ENCODE results near the gene NAGS.
A peak's percentile ranks its signal among the peaks of the same experiment; 100 is the strongest.
"Not testable (repeated sequence)": the region's sequence is repeated elsewhere in the genome, so short reads cannot be mapped to it uniquely, and the experiment has no call there.

The NAGS gene

GRCh38 chr17:44006272-44006597 is 1.8 kb downstream of the NAGS start:
- Histone ChIP-seq H2AFZ (ENCODE audit: low read depth, low read length) (no peak overlapping the region), H3K36me3 (ENCODE audit: insufficient read depth, low read length) (peaks cover 4% of the 10 kb centered on the region), H3K4me3 (ENCODE audit: low read length) (peak overlapping the region; percentile 79), H3K4me1 (ENCODE audit: insufficient read depth, low read length) (peaks cover 9% of the 10 kb centered on the region), H3K9me3 (ENCODE audit: low read length) (no peaks in the 10 kb centered on the region), H3K27me3 (ENCODE audit: insufficient read depth, low read length) (peaks cover 43% of the 10 kb centered on the region)

GRCh38 chr17:44006598-44007345 is 2.4 kb downstream of the NAGS start:
- Histone ChIP-seq H3K9me3 (ENCODE audit: low read length) (no peaks in the 10 kb centered on the region), H2AFZ (ENCODE audit: low read depth, low read length) (peak overlapping the region; percentile 36), H3K4me3 (ENCODE audit: low read length) (peak overlapping the region; percentile 79), H3K27me3 (ENCODE audit: insufficient read depth, low read length) (peaks cover 38% of the 10 kb centered on the region), H3K4me1 (ENCODE audit: insufficient read depth, low read length) (peaks cover 9% of the 10 kb centered on the region), H3K36me3 (ENCODE audit: insufficient read depth, low read length) (peaks cover 5% of the 10 kb centered on the region)

DNA sequence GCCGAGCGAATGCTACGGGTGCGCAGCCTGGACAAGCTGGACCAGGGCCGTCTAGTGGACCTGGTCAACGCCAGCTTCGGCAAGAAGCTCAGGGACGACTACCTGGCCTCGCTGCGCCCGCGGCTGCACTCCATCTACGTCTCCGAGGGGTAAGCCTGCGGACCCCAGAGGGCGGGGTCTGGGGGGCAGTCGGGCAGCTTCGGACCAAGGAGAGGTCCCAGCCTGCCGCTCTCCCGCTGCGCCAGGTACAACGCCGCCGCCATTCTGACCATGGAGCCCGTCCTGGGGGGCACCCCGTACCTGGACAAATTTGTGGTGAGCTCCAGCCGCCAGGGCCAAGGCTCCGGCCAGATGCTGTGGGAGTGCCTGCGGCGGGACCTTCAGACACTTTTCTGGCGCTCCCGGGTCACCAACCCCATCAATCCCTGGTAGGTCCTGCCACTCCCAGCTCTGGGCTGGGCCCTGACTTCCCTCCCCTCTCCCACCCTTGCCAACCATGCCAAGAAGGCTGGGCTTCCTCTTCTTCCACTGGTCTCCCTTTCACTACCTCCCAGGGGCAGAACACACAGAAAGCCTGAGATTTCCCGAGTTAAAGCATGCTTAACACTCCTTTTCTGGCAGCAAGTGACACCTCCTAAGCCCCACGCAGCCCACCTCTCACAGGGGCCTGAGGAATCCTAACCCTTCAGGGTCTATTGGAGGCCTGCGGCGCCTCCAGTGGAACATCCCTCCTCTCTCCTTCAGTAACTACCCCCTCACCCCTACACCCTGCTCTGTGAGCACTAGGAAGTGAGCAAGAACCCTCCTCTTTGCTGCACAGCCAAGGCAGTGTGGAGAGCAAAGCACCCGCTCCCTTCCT is 3.2 kb downstream of the NAGS start:
- Histone ChIP-seq H3K36me3 (ENCODE audit: insufficient read depth, low read length) (peaks cover 9% of the 10 kb centered on the region), H3K4me1 (ENCODE audit: insufficient read depth, low read length) (peaks cover 9% of the 10 kb centered on the region), H3K9me3 (ENCODE audit: low read length) (no peaks in the 10 kb centered on the region), H3K27me3 (ENCODE audit: insufficient read depth, low read length) (peaks cover 32% of the 10 kb centered on the region), H2AFZ (ENCODE audit: low read depth, low read length) (peak overlapping the region; percentile 36), H3K4me3 (ENCODE audit: low read length) (peak overlapping the region; percentile 79)

DNA sequence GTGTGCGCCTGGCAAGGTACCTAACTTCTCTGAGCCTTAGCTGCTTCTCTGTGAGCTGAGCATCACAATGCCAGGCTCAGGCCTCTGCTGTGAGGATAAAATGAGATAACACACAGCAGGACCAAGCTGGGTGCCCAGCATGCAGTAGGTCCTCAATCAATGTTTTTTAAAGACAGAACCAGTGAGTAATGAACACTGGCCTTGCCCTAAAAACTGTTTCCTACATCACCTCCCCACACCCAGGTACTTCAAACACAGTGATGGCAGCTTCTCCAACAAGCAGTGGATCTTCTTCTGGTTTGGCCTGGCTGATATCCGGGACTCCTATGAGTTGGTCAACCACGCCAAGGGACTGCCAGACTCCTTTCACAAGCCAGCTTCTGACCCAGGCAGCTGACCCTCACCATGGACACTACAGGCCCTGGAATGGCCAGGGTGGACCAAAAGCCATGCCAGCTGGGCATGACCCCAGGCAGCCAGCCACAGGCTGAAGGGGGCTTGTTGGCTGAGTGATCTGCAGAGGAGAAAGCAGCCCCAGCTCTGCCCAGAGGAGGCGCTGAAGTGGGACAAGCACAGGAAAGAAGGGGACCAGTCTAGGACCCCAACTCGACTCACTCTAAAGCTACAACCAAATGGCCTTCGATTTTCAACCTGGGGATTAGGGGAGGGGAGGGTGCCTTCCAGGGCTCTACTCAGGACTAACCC is 3.9 kb downstream of the NAGS start:
- no peaks in the 10 kb centered on the region for H3K9me3 ChIP-seq (ENCODE audit: low read length)
- H3K4me3 ChIP-seq (ENCODE audit: low read length), result peak overlapping the region; percentile 79
- H3K4me1 ChIP-seq (ENCODE audit: insufficient read depth, low read length), result peaks cover 9% of the 10 kb centered on the region
- H3K36me3 ChIP-seq (ENCODE audit: insufficient read depth, low read length), result peaks cover 9% of the 10 kb centered on the region
- no peak overlapping the region for H2AFZ ChIP-seq (ENCODE audit: low read depth, low read length)
- peaks cover 25% of the 10 kb centered on the region for H3K27me3 ChIP-seq (ENCODE audit: insufficient read depth, low read length)

GRCh38 chr17:44010966-44011647 is 6.7 kb downstream of the NAGS start:
- Histone ChIP-seq H3K4me1 (ENCODE audit: insufficient read depth, low read length) (peaks cover 15% of the 10 kb centered on the region), H3K4me3 (ENCODE audit: low read length) (no peak overlapping the region), H3K36me3 (ENCODE audit: insufficient read depth, low read length) (peaks cover 9% of the 10 kb centered on the region), H3K9me3 (ENCODE audit: low read length) (no peaks in the 10 kb centered on the region), H3K27me3 (ENCODE audit: insufficient read depth, low read length) (peaks cover 5% of the 10 kb centered on the region), H2AFZ (ENCODE audit: low read depth, low read length) (no peak overlapping the region)

DNA sequence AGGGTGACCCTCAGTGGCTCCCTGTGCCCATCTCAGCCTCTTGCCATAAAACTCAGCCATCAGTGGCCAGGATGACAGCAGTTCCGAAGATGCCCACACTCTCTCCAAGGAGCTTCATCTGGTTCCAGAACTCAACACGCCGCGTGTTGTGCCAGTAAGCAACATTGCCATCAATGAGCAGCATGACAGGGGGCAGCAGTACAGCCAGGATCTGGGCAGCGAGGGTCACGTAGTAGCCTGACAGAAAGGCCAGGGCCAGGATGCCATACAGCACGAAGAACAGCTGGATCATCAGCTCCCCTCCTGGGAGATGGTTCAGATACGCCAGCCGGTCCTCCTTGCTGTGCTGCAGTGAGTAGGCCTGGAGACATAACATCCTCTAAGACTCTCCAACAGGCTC is 7.5 kb downstream of the NAGS start:
- Histone ChIP-seq H3K27me3 (ENCODE audit: insufficient read depth, low read length) (no peaks in the 10 kb centered on the region), H3K4me3 (ENCODE audit: low read length) (no peak overlapping the region), H3K36me3 (ENCODE audit: insufficient read depth, low read length) (peaks cover 9% of the 10 kb centered on the region), H3K4me1 (ENCODE audit: insufficient read depth, low read length) (peaks cover 15% of the 10 kb centered on the region), H3K9me3 (ENCODE audit: low read length) (no peaks in the 10 kb centered on the region), H2AFZ (ENCODE audit: low read depth, low read length) (no peak overlapping the region)

DNA sequence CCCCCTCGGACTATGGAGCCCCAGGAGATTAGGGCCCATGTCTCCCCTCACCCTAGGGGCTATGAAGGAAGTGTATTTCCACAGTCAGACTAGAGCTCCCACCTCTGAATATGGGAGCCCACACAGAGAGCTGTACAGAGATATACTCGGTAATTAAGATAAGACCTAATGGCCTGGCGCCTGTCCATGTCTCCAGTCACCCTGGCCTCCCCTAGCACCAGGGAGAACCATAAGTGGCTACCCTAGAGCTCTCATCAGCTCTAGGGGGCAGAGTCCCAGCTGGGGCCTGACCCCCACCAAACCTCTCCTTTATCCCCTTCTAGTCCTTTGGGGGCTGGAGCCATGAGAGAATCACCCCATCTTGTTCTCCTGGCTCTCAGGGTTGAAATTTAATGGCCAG is 8.0 kb downstream of the NAGS start:
- H3K9me3 ChIP-seq (ENCODE audit: low read length), result no peaks in the 10 kb centered on the region

DNA sequence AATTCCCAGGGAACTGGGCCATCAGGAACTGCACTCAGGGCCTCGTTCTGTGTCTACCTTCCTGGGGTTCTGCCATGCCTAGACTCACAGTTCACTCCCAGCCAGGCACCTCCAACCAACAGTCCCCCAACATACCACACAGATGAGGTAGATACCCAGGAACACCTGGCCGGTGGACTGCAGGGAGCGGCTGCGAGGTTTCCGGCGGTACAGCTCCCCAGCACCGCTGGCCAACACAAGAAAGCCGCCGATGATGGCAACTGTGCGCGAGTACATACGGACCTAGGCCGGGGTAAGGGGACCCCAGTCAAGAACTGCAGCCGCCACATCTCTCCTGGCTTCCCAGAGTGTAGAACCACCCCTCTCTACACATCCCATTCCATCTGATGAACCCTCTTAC is 8.5 kb downstream of the NAGS start:
- Histone ChIP-seq H3K4me3 (ENCODE audit: low read length) (no peak overlapping the region), H3K9me3 (ENCODE audit: low read length) (no peaks in the 10 kb centered on the region), H2AFZ (ENCODE audit: low read depth, low read length) (no peak overlapping the region), H3K36me3 (ENCODE audit: insufficient read depth, low read length) (peaks cover 9% of the 10 kb centered on the region), H3K4me1 (ENCODE audit: insufficient read depth, low read length) (peaks cover 11% of the 10 kb centered on the region), H3K27me3 (ENCODE audit: insufficient read depth, low read length) (no peaks in the 10 kb centered on the region)

More for the DNA sequence above, 8.0 kb downstream of the NAGS start:
- Histone ChIP-seq H3K4me1 (ENCODE audit: insufficient read depth, low read length) (peaks cover 15% of the 10 kb centered on the region), H3K36me3 (ENCODE audit: insufficient read depth, low read length) (peaks cover 9% of the 10 kb centered on the region), H3K4me3 (ENCODE audit: low read length) (no peak overlapping the region), H3K27me3 (ENCODE audit: insufficient read depth, low read length) (no peaks in the 10 kb centered on the region), H2AFZ (ENCODE audit: low read depth, low read length) (no peak overlapping the region)

- Histone ChIP-seq H3K4me3 (ENCODE audit: low read length) (peak overlapping the region; percentile 81), H3K36me3 (ENCODE audit: insufficient read depth, low read length) (peaks cover 9% of the 10 kb centered on the region), H3K9me3 (ENCODE audit: low read length) (no peaks in the 10 kb centered on the region), H3K27me3 (ENCODE audit: insufficient read depth, low read length) (no peaks in the 10 kb centered on the region), H2AFZ (ENCODE audit: low read depth, low read length) (peak overlapping the region; percentile 35), H3K4me1 (ENCODE audit: insufficient read depth, low read length) (peaks cover 6% of the 10 kb centered on the region)
Measured at GRCh38 chr17:44014133-44014436, 9.7 kb downstream of the NAGS start.

DNA sequence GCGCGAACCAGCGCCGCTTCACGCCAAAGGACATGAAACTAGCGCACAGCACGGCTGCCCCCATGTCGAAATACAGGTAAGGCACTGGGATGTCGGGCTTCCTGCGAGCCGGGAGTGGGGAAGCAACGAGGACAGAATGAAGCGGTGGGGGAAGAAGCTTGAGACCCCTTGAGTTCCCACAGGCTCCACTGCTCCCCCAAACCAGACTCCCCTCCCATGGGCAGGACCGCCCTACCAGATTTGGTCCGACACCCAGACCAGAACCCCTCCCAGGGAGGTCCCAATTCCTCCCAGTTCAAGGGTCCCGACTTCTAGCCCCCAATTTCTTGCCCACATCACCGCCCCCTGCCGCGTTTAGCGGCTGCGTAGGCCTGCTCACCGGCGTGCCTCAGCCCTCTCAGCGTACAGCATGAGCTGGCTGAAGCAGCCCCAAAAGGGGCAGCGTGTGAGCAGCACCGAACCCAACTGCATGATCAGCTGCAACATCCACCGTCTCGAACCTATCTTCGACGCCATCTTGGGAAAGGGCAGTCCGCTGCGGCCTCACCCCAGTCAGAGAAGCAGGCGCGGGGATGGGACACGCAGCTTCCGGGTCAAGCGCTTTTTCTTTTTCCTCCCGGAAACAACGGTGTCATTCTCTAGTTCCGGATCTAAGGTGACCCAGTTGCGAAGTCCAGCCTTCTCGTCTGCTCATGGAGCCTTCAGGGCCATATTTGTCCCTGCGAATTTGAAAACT is 10.2 kb downstream of the NAGS start, which contains the start of gene TMEM101:
Gene TMEM101 (minus strand): TSS at position 527 of the 736 bp plus-strand sequence. CDS start 11 bp downstream, at position 516.
- H2AFZ ChIP-seq (ENCODE audit: low read depth, low read length), result peak within 1 kb of the TSS; percentile 35
- peaks cover 9% of the 10 kb centered on the region for H3K36me3 ChIP-seq (ENCODE audit: insufficient read depth, low read length)
- H3K4me1 ChIP-seq (ENCODE audit: insufficient read depth, low read length), result peaks cover 6% of the 10 kb centered on the region
- H3K27me3 ChIP-seq (ENCODE audit: insufficient read depth, low read length), result no peaks in the 10 kb centered on the region
- peak within 1 kb of the TSS; percentile 81 for H3K4me3 ChIP-seq (ENCODE audit: low read length)
- no peaks in the 10 kb centered on the region for H3K9me3 ChIP-seq (ENCODE audit: low read length)

DNA sequence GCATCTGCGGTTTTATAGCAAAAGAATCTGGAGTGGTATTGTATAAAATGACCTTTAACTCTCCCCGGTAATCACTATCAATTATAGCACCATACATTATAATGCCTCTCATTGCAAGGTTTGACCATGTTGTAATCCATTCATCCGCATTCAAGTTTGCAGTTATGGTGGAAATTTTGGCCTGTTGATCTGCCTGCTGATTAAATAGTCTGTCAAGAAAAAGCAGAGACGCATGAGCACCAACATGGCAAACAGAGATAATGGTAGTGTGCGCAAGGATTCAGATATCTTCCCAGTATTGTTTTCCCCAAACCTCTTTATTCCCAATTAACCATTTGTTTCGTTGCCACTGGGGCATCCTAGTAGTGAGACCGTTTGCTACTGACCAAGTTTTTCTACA is 16.8 kb downstream of the NAGS start:
- not testable (repeated sequence) for H3K27me3 ChIP-seq (ENCODE audit: insufficient read depth, low read length); H3K4me3 ChIP-seq (ENCODE audit: low read length); H3K4me1 ChIP-seq (ENCODE audit: insufficient read depth, low read length); H3K9me3 ChIP-seq (ENCODE audit: low read length); H2AFZ ChIP-seq (ENCODE audit: low read depth, low read length)
- peaks cover 19% of the 10 kb centered on the region for H3K36me3 ChIP-seq (ENCODE audit: insufficient read depth, low read length)

DNA sequence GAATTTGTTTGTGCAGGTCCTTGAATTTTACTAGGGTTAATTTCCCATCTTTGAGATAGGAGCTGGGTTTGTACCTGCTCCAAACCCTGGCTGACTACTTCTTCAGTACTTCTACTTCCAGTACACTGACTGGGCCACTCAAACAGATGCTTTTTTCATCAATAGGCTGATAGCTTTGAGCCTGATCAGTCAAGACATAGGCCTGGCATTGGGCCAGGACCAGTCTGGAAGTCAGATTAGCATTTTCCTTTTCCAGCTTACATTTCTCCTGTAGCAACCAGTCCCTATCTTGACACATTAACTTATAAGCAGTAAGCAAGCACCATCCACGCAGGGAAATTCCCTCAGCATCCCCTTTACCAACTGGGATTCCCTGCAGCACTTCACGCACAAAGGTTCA is 17.8 kb downstream of the NAGS start:
- Histone ChIP-seq H3K4me3 (ENCODE audit: low read length) (no peak overlapping the region), H3K9me3 (ENCODE audit: low read length) (no peaks in the 10 kb centered on the region), H3K4me1 (ENCODE audit: insufficient read depth, low read length) (no peaks in the 10 kb centered on the region), H2AFZ (ENCODE audit: low read depth, low read length) (no peak overlapping the region), H3K36me3 (ENCODE audit: insufficient read depth, low read length) (peaks cover 19% of the 10 kb centered on the region), H3K27me3 (ENCODE audit: insufficient read depth, low read length) (no peaks in the 10 kb centered on the region)
